GM21360 (cell line): Measurements from ENCODE around the gene MLST8.
"Not testable (repeated sequence)": the region's sequence is repeated elsewhere in the genome, so short reads cannot be mapped to it uniquely, and the experiment has no call there.

ENCODE experiments used
- ATAC-seq: cut with Tn5 transposase; IDR thresholded peaks from one replicate; pipeline ENCODE4 v1.9.1; 2021; ENCODE audit warnings: mild to moderate bottlenecking, moderate library complexity; ENCODE audit not compliant: unreplicated experiment

Gene MLST8

DNA sequence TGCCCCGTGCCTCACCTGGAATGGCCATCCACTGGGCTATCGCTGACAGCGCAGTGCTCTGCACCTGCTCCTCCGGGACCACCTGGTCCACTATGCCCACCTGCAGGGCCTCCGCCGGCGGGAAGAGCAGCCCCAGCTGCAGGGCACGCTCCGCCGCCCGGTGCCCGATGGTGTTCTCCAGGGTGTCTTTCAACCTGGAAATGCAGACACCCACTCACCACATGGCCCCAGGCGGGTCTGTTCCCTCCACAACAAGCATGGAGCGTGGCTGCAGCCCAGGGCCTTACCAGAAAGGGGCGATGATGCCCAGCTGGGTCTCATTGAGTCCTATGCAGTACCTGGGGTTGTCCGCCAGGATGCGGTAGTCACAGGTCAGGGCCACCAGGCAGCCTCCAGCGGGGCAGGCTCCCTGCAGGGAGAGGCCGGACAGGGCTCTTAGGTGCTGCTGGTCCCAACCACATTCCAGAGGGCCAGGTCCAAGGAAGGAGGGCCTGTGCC is 37.8 kb downstream of the MLST8 start:
- no peak for ATAC-seq

DNA sequence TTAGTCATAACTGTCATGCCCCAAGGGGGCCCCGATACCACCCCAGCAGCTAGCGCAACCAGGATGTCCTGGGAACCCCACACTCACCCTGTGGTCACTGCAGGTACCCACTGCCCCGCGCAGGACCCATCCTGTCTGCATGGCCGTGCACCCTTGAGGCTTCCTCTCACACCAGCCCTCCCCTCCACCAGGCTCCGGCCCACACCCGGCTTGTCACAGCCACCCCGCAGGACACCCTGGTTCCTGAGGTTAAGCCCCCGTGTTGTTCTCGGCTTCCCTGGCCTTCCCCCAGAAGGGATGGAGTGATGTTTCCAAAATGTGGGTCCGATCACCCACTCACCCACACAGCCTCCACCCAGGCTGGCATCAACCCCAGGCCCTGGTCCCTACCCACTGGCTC is 38.5 kb downstream of the MLST8 start:
- no peak for ATAC-seq

DNA sequence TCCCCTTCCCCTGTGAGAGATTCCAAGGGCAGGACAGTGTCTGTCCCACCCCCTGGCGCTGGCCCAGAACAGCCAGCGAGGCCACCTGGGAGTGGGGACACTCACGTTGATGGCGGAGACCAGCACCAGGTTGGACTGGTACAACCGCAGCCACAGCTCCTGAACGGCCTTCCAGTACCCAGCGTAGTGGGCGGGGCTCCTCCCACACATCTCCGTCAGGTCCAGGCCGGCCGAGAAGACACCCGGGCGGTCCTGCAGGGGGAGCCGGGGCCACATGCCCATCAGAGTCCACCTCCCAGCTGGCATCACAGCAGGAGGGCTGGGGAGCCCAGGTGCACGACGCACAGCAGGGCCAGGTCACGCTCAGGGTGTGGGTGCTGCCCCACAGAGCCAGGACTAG is 39.0 kb downstream of the MLST8 start:
- no peak for ATAC-seq

DNA sequence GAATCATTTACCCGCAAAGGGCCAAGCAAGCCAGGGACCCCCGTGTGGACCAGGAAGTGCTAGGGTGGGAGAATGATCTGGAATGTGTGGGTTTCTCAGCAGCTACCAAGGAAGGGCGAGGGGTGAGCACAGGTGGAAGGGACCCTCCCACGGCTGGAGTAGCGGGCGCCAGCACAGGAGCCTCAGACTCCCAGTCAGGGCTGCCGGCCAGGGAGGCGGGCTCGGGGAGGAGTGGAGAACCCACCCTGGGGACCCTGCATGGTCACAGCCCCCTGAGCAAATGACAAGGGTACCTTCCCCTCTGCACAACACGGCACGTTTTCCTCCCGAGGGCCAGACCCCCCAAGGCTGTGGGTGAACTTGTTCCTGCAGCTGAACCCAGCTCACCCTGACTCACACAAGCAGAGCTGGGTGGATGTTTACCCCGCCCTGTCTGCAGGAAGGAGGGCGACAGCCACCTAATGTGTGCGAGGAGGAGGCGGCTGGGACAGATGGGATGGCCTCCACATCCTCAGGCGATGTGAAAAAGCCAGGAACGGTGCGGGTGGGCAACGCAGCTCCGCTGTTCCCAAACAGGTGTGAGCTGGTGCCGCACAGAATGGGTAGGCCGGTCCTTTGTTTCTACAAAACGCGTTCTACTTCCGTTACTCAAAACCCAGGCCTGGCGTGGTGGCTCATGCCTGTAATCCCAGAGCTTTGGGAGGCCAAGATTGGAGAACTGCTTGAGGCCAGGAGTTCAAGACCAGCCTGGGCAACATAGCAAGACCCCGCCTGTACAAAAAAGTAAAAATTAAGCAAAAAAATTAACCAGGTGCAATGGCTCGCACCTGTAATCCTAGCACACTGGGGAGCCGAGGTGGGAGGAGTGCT is 39.9 kb downstream of the MLST8 start:
- no peak for ATAC-seq

DNA sequence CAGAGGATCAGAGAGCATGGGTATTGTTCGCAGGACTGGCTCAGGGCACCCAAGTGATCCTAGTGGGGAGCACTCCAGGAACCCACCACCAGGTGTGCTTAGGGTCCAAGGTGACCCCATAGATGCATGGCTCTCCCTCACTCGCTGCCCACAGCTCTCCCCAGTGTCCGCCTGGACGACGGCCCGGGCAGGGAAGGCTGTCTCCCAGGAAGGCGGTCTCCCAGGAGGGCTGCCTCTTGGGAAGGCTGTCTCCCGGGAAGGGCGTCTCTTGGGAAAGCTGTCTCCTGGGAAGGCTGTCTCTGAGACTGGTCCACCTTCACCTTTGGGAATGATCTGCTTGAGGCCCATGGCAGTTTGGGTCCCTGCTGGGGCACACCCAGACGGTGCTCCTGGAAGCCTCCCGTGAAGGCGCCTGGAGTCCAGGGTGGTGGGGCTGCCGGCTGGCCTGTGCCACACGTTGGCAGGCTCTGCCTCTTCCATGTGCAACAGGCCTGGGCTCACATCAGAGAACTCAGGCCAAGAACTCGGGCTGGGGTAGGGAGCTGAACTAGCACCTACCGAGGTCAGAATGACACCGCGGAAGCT is 41.1 kb downstream of the MLST8 start:
- no peak for ATAC-seq

DNA sequence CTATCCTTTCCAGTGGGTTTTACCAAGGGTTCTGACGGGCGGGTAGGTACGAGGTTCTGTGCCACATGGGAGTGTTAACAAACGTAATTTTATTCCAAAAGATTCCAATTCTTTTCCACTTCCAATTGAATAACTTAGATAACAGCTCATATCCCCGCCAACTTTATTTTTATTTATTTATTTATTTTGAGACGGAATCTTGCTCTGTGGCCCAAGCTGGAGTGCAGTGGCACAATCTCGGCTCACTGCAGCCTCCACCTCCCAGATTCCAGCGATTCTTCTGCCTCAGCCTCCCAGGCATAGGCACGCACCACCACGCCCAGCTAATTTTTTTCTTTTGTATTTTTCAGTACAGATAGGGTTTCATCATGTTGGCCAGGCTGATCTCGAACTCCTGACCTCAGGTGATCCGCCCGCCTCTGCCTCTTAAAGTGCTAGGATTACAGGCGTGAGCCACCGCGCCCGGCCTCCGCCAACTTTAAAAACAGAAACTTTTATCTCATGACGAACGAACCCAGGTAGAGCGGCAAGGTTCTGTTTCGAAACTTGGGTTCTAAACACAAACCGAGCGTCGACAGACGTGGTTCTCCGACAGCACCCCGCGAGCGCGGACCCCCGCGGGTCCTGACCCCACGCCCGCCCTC is 45.5 kb downstream of the MLST8 start:
- no peak for ATAC-seq

DNA sequence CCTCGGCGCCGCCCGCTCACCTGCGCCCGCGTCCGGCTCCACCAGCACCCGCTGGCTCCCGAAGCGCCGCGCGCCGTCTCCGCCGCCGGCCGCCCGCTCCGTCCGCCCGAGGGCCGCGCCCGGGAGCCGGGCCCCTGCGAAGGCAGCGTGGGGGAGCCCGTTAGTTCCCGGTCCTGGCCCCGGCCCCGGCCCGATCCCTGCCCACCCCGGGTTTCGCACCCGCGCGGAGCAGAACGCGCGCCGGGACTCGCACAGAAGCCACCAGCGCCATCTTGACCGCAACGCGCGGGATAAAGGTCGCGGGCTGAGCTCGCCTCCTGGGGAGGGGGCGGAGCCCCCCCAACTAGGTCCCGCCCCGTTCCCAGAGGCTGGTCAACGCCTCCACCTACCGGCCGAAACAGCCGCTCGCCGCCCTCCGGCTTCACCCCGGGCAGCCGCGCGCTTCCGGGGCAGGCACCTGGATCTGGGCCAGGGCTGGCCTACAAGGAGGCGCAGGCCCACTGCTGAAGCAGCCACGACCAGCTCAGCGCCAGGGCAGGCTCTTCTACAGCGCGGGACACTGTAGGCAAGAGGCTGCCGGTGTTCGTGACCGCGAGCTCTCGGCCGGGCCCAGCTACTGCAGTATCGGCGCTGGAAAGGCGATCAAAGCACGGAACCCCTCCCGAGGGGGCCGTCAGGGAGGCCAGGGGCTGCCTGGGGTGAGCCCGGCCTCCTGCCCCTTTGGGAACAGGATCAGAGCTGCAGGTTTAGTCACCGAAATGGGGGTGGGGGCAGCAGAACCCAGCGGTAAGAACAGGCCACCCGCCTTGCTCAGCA is 46.2 kb downstream of the MLST8 start, which contains the start of gene ECI1:
ECI1 (minus strand) TSS at position 292 of the 816 bp plus-strand sequence; CDS start at position 271, 21 bp downstream.
- ATAC-seq: peak; percentile 88

DNA sequence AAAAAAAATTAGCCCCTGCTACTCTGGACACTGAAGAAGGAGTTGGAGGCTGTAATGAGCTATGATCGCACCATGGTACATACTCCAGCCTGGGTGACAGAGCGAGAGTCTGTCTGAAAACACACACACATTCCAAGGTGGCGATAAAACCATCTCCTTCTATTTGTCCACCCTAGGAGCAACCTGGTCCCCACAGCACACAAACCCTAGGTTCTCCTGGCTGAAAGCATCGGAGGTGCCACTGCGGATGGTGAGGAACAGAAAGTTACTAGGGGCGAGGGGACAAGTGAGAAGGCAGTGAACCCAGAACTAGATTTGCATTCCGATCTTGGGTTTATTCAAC is 47.5 kb downstream of the MLST8 start:
- ATAC-seq: no peak

DNA sequence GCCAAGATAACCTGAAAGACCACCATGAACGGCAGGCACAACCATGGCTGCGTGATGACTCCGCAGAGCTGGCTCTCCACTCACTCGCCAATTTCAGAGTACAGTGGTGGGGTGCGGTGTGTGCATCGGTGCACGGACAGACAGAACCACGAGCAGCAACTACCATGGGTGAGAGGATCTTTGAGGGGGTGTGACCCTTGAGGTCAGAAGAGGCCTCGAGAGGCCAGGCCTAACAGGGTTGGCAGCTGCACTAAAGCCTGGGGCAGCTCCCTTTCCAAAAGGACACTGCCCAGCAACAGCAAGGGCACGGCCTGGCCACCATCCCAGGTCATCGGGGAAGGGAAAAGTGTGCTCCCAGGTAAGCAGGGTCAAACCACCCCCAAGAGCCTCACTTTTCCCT is 48.0 kb downstream of the MLST8 start:
- ATAC-seq: no peak

DNA sequence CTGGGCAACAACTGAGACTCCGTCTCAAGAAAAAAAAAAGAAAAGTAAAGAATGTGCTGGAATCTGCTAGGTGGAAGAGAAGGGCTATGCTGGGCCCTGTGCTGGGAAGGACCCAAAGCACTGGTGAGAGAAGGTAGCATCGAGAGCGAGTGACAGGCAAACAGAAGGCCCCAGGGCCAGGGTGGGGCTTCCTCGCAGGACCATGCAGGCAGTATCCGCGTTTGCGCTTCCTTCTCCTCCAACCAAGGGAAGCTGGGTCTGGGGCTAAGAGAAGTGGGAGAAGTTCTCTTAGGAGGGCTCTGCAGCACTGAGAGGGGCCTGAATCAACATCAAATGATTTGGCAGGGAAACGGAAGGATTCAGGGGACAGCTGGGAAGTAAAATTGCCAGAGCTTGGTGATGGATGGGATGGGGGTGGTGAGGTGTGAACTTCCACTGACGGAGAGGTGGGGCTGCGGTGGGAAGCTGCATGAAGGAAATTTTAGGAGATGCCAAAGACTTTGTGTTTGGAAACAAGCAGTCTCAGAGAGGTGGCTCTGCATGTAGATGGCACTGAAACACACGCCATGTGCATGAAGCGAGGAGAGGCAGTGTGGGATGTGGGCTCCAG is 51.4 kb downstream of the MLST8 start:
- no peak for ATAC-seq

DNA sequence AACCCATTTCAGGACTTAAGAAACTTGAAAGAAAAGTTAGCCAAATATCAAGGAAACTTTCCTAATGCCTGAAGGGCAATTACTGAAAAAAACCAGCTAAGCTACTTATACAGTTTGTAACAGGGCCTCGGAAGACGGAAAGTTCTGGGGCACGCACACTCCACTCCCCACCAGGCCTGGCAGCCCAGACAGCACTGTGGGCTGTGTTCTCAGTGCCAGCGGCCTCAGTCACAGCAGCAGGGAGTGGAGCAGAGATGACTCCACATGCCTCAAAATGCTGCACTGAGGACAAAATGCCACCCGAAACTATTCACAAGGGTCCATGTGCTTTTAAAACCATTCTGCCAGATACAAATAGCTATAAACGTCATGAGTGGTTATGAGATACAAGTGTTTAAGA is 52.5 kb downstream of the MLST8 start:
- ATAC-seq: no peak

DNA sequence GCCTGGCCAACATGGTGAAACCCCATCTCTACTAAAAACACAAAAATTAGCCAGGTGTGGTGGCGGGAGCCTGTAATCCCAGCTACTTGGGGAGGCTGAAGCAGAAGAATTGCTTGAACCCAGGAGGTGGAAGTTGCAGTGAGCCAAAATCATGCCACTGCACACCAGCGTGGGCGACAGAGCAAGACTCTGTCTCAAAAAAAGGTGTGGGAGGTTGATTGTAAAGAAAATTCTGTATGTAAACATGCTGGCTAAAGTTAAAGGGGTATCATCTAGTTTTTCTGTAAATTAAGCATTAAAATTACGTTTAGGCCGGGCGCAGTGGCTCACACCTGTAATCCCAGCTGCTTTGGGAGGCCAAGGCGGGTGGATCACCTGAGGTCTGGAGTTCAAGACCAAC is 53.3 kb downstream of the MLST8 start:
- not testable (repeated sequence) for ATAC-seq
